ENCODE measurements around the gene ADGRV1.

DNA sequence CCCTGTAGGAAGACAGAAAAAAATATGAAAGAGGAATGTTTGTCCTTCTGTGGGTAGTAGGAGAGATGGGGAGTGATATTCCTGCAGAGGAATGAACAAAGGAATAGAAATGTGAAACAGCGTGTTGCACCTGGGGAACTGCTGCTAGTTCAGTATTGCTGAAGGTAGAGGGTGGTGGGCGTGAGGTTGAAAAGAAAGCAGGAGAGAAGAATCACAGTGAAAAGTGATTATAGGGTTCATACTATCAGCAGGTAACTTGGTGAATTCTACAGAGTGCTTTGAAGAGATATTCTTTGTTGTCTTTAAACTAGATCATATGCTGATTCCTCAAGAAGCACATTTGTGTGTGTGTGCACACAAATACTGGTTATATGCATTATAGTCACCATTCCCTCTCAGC is 95.6 kb downstream of the ADGRV1 start:
- TF ChIP-seq, protein P1, sequence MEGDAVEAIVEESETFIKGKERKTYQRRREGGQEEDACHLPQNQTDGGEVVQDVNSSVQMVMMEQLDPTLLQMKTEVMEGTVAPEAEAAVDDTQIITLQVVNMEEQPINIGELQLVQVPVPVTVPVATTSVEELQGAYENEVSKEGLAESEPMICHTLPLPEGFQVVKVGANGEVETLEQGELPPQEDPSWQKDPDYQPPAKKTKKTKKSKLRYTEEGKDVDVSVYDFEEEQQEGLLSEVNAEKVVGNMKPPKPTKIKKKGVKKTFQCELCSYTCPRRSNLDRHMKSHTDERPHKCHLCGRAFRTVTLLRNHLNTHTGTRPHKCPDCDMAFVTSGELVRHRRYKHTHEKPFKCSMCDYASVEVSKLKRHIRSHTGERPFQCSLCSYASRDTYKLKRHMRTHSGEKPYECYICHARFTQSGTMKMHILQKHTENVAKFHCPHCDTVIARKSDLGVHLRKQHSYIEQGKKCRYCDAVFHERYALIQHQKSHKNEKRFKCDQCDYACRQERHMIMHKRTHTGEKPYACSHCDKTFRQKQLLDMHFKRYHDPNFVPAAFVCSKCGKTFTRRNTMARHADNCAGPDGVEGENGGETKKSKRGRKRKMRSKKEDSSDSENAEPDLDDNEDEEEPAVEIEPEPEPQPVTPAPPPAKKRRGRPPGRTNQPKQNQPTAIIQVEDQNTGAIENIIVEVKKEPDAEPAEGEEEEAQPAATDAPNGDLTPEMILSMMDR (IDR thresholded peaks at IDR 0.05): no peak
- no peak for TF ChIP-seq POLR2A (IDR thresholded peaks at IDR 0.05)

Data from thyroid gland (tissue), 4 donors.